HG02678 (cell line): ENCODE measurements around the gene DCC.

Experiments used
- ATAC-seq: cut with Tn5 transposase; IDR thresholded peaks from one replicate; pipeline ENCODE4 v1.9.1; 2021; ENCODE audit warnings: mild to moderate bottlenecking, moderate library complexity; ENCODE audit not compliant: unreplicated experiment

Gene DCC

GRCh38 chr18:52812834-52813233, 472.8 kb downstream of the DCC start:
- no peak for ATAC-seq

- no peak for ATAC-seq
Measured at GRCh38 chr18:52813635-52814416, 473.8 kb downstream of the DCC start.

- no peak for ATAC-seq
Measured at GRCh38 chr18:52815651-52816050, 475.7 kb downstream of the DCC start.

- no peak for ATAC-seq
Measured at GRCh38 chr18:52816121-52816520, 476.1 kb downstream of the DCC start.

- no peak for ATAC-seq
Measured at GRCh38 chr18:52822160-52822559, 482.2 kb downstream of the DCC start.

GRCh38 chr18:52824126-52824525, 484.1 kb downstream of the DCC start:
- ATAC-seq: no peak

GRCh38 chr18:52826994-52827393, 487.0 kb downstream of the DCC start:
- ATAC-seq: no peak

- no peak for ATAC-seq
Measured at GRCh38 chr18:52829320-52829719, 489.3 kb downstream of the DCC start.

GRCh38 chr18:52829876-52830405, 489.9 kb downstream of the DCC start:
- ATAC-seq: no peak

- no peak for ATAC-seq
Measured at GRCh38 chr18:52844323-52844722, 504.3 kb downstream of the DCC start.

- no peak for ATAC-seq
Measured at GRCh38 chr18:52845036-52845435, 505.0 kb downstream of the DCC start.

GRCh38 chr18:52850031-52850560, 510.1 kb downstream of the DCC start:
- no peak for ATAC-seq

- no peak for ATAC-seq
Measured at GRCh38 chr18:52861558-52861957, 521.6 kb downstream of the DCC start.

- no peak for ATAC-seq
Measured at GRCh38 chr18:52869349-52869923, 529.4 kb downstream of the DCC start.

GRCh38 chr18:52869942-52870907, 530.2 kb downstream of the DCC start:
- ATAC-seq: no peak

GRCh38 chr18:52874774-52875173, 534.8 kb downstream of the DCC start:
- no peak for ATAC-seq

GRCh38 chr18:52875725-52876124, 535.7 kb downstream of the DCC start:
- ATAC-seq: no peak

- ATAC-seq: no peak
Measured at GRCh38 chr18:52888014-52888413, 548.0 kb downstream of the DCC start.

GRCh38 chr18:52894801-52895200, 554.8 kb downstream of the DCC start:
- ATAC-seq: no peak

- ATAC-seq: no peak
Measured at GRCh38 chr18:52897611-52898484, 557.9 kb downstream of the DCC start.
